CD14-positive monocyte (primary cell): Measurements from ENCODE around the gene PRLR. TPM values are rescaled to one million over a fixed set of nuclear protein-coding genes. Genes with fewer than 3 reads are reported as not detected.

ENCODE experiments used
- DNase-seq, 3 donors: peaks; one replicate each; pipeline ENCODE4 v3.0.0-alpha.2; 2011 to 2022
- H2AFZ ChIP-seq: 2 replicates; pipeline ENCODE4 v1.6.0; 2012; ENCODE audit warnings: mild to moderate bottlenecking, low read depth, low read length, inconsistent platforms; ENCODE audit not compliant: insufficient read depth, poor library complexity, severe bottlenecking
- H3K27ac ChIP-seq, 2 donors: 1 replicate in 1 of 2; 2 replicates in 1 of 2; pipeline ENCODE4 v1.5.1; 2012 to 2013; ENCODE audit warnings: low read length in 2 of 2, control low read depth in 1 of 2, inconsistent platforms in 1 of 2, low read depth in 1 of 2, mild to moderate bottlenecking in 1 of 2
- H3K27me3 ChIP-seq, 2 donors: one replicate each; pipeline versions ENCODE4 v1.6.0 to v1.6.1; 2011 to 2013; ENCODE audit warnings: low read length in 2 of 2; ENCODE audit not compliant: control insufficient read depth in 2 of 2, insufficient read depth in 2 of 2
- H3K36me3 ChIP-seq, 2 donors: replicated peaks in 1 of 2; 1 replicate in 1 of 2; 2 replicates in 1 of 2; pipeline versions ENCODE4 v1.5.1 to v1.6.1; 2012 to 2013; ENCODE audit warnings: low read length in 2 of 2, control low read depth in 1 of 2, inconsistent platforms in 1 of 2, mild to moderate bottlenecking in 1 of 2; ENCODE audit not compliant: insufficient read depth in 2 of 2, control insufficient read depth in 1 of 2
- H3K4me1 ChIP-seq, 2 donors: 1 replicate in 1 of 2; 2 replicates in 1 of 2; pipeline versions ENCODE4 v1.5.1 to v1.6.1; 2012 to 2013; ENCODE audit warnings: low read length in 2 of 2, control low read depth in 1 of 2, inconsistent platforms in 1 of 2, mild to moderate bottlenecking in 1 of 2, moderate library complexity in 1 of 2; ENCODE audit not compliant: insufficient read depth in 2 of 2, control insufficient read depth in 1 of 2
- H3K4me2 ChIP-seq: replicated peaks from 2 replicates; pipeline ENCODE3; 2012; ENCODE audit warnings: low read length, moderate library complexity, mild to moderate bottlenecking; ENCODE audit not compliant: poor library complexity, severe bottlenecking; ENCODE audit errors: extremely low read depth
- H3K4me3 ChIP-seq, 3 experiments: fragments of 200-600 bp in 1 of 3; sonication (generic) in 1 of 3; replicated peaks in 1 of 3; 1 replicate in 2 of 3; 2 replicates in 1 of 3; pipeline ENCODE4 v1.5.1; 2011 to 2013; ENCODE audit warnings: low read length in 3 of 3, mild to moderate bottlenecking in 3 of 3, control low read depth in 2 of 3, low read depth in 2 of 3, inconsistent platforms in 1 of 3, moderate library complexity in 1 of 3
- H3K79me2 ChIP-seq: 2 replicates; pipeline ENCODE4 v1.6.0; 2012; ENCODE audit warnings: mild to moderate bottlenecking, control low read depth, inconsistent platforms, low read length, moderate library complexity; ENCODE audit not compliant: insufficient read depth
- H3K9ac ChIP-seq: 2 replicates; pipeline ENCODE4 v1.6.0; 2017; ENCODE audit warnings: low read length, mild to moderate bottlenecking; ENCODE audit not compliant: insufficient read depth, poor library complexity, severe bottlenecking
- H3K9me3 ChIP-seq, 2 donors: replicated peaks in 1 of 2; 1 replicate in 1 of 2; 2 replicates in 1 of 2; pipeline versions ENCODE4 v1.5.1 to v1.6.1; 2012 to 2013; ENCODE audit warnings: low read length in 2 of 2, control low read depth in 1 of 2; ENCODE audit not compliant: control insufficient read depth in 1 of 2, insufficient read depth in 1 of 2
- H4K20me1 ChIP-seq: 2 replicates; pipeline ENCODE4 v1.6.0; 2012; ENCODE audit warnings: mild to moderate bottlenecking, low read length, control low read depth, moderate library complexity; ENCODE audit not compliant: insufficient read depth
- H3K27ac Mint-ChIP-seq, 7 donors: one replicate each; pipeline ENCODE4 v1.8.0; 2020; ENCODE audit warnings: mild to moderate bottlenecking in 7 of 7, mixed read lengths in 7 of 7, moderate library complexity in 6 of 7, inconsistent platforms in 2 of 7
- H3K27me3 Mint-ChIP-seq, 3 donors: one replicate each; pipeline ENCODE4 v1.8.0; 2021 to 2022; ENCODE audit warnings: low read depth in 3 of 3, mild to moderate bottlenecking in 3 of 3, mixed read lengths in 3 of 3, moderate library complexity in 3 of 3, inconsistent platforms in 1 of 3
- H3K36me3 Mint-ChIP-seq, 2 donors: one replicate each; pipeline ENCODE4 v1.8.0; 2020; ENCODE audit warnings: mixed read lengths in 2 of 2, inconsistent platforms in 1 of 2, mild to moderate bottlenecking in 1 of 2
- H3K4me1 Mint-ChIP-seq: one replicate; pipeline ENCODE4 v1.8.0; 2020; ENCODE audit warnings: mild to moderate bottlenecking, mixed read lengths
- H3K4me3 Mint-ChIP-seq, 2 donors: one replicate each; pipeline ENCODE4 v1.8.0; 2020; ENCODE audit warnings: mild to moderate bottlenecking in 2 of 2, mixed read lengths in 2 of 2, moderate library complexity in 1 of 2
- H3K9me3 Mint-ChIP-seq, 7 donors: one replicate each; pipeline ENCODE4 v1.8.0; 2020 to 2022; ENCODE audit warnings: mixed read lengths in 7 of 7, mild to moderate bottlenecking in 6 of 7, moderate library complexity in 6 of 7, inconsistent platforms in 2 of 7
- WGBS: methylation state at CpG from one replicate; pipeline ENCODE4 v1.1.5; 2013; ENCODE audit warnings: missing lambda C conversion rate; ENCODE audit not compliant: insufficient coverage; 5-methylcytosine and 5-hydroxymethylcytosine counted together
- intact Hi-C, 2 donors: fragments of 100-400 bp; cut with micrococcal nuclease; formaldehyde crosslinking; loops; one replicate each; pipeline versions ENCODE4 v1.15.0 to v1.15.1; 2023
- polyA plus RNA-seq, 3 donors: library from polyadenylated mRNA; depleted of rRNA in 1 of 3; unstranded in 2 of 3; stranded (reverse) in 1 of 3; fragments of 300-500 nt in 2 of 3; fragments of >200 nt in 1 of 3; fragmentation: Illumina TruSeq in 2 of 3; gene quantifications; 1 replicate in 2 of 3; 2 replicates in 1 of 3; pipeline ENCODE4 v1.2.3, GENCODE V29; 2012 to 2021
- TF ChIP-seq, protein P1 (sequence below): fragments of 200-600 bp; IDR thresholded peaks from one replicate; pipeline ENCODE4 v1.8.0; 2022; ENCODE audit warnings: antibody characterized with exemption, mild to moderate bottlenecking

PRLR gene
- polyA plus RNA-seq, 3 donors = 0.12 to 1.7 (median 0.88) TPM

DNA sequence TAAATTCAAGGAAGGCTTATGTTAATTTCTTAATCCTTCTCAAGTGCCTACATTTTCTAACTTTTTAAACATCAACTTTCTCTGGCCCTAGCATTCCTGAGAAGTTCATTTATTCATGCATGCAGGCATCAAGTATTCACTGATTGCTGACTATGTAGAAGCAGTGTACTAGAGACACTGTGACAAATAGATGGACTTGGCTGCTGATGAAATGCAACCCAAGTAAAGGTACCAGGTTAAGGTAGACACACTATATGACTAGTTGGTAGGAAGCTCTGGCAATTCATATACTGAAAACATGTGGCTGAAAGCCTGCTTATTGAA lies 66.6 kb downstream of the PRLR start:
- H3K27ac ChIP-seq = no peak overlapping the region
- H3K27me3 Mint-ChIP-seq = no peaks in the 10 kb centered on the region
- H3K9me3 Mint-ChIP-seq = peaks cover 2 to 20% (median 7%) of the 10 kb centered on the region in 7 donors
- no peaks in the 10 kb centered on the region for H4K20me1 ChIP-seq
- no peak overlapping the region for H3K4me3 ChIP-seq
- H3K4me1 ChIP-seq = no peaks in the 10 kb centered on the region
- H3K27me3 ChIP-seq = no peaks in the 10 kb centered on the region
- H3K4me1 Mint-ChIP-seq = peaks cover 9% of the 10 kb centered on the region
- no peaks in the 10 kb centered on the region for H3K79me2 ChIP-seq
- TF ChIP-seq, protein P1, sequence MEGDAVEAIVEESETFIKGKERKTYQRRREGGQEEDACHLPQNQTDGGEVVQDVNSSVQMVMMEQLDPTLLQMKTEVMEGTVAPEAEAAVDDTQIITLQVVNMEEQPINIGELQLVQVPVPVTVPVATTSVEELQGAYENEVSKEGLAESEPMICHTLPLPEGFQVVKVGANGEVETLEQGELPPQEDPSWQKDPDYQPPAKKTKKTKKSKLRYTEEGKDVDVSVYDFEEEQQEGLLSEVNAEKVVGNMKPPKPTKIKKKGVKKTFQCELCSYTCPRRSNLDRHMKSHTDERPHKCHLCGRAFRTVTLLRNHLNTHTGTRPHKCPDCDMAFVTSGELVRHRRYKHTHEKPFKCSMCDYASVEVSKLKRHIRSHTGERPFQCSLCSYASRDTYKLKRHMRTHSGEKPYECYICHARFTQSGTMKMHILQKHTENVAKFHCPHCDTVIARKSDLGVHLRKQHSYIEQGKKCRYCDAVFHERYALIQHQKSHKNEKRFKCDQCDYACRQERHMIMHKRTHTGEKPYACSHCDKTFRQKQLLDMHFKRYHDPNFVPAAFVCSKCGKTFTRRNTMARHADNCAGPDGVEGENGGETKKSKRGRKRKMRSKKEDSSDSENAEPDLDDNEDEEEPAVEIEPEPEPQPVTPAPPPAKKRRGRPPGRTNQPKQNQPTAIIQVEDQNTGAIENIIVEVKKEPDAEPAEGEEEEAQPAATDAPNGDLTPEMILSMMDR = no peak
- peaks cover 27 to 39% of the 10 kb centered on the region in 2 donors for H3K36me3 Mint-ChIP-seq
- no peak overlapping the region for H3K9ac ChIP-seq
- no peak overlapping the region for H2AFZ ChIP-seq
- no peak overlapping the region for H3K4me2 ChIP-seq
- H3K9me3 ChIP-seq = peaks cover 0 to 11% of the 10 kb centered on the region in 2 donors
- no peak overlapping the region for H3K4me3 Mint-ChIP-seq
- peaks cover 3 to 12% of the 10 kb centered on the region in 2 donors for H3K36me3 ChIP-seq
- intact Hi-C loops = no loop called here
- DNase-seq = no peak
- H3K27ac Mint-ChIP-seq = no peak overlapping the region

DNA sequence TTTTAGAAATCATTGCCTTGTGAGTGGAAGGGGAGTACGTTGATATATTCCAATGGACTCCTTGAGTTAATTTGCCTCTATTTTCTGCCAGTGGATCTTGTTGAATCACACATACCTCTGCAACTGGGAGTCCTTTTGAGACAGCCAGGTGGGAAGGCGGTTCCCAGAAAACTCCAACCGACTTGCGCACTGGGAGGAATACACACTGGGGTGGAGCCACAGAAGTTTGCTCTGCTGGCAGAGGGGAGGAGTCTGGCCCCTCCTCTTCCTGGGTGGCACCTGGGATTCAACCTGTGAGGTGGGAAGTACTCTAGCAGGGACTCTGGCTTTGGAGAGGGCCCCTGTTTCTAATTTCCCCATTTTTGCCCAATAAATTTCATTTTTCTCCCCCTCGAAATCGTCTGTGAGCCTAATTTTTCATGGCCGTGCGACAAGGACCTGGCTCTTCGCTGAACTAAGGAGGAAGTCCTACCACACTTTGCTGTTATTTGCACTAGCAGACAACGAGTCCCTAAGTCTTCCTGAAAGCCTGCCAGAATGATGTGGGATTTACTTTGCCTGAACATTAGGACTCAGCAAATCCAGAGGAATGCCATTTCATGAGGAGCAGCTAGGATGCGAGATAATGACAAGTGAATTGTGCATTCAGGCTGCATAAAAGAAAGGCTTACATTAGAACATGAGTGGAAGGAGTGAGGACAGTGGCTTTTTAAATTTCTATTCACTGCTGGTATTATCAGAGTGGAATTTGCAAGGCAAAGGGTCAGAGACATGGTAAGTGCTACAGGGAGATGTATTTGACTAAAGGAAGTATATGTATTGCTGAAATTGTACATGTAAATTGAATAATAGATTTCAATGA lies 67.2 kb downstream of the PRLR start:
- Histone ChIP-seq H3K4me1 (no peaks in the 10 kb centered on the region), H3K36me3 (peaks cover 5 to 18% of the 10 kb centered on the region in 2 donors), H3K4me2 (no peak overlapping the region), H3K27me3 (no peaks in the 10 kb centered on the region), H3K27ac (no peak overlapping the region), H4K20me1 (no peaks in the 10 kb centered on the region), H2AFZ (no peak overlapping the region), H3K9me3 (peaks cover 0 to 5% of the 10 kb centered on the region in 2 donors), H3K9ac (no peak overlapping the region), H3K4me3 (no peak overlapping the region), H3K79me2 (no peaks in the 10 kb centered on the region)
- Mint-ChIP-seq H3K9me3 (peaks cover 1 to 14% (median 5%) of the 10 kb centered on the region in 7 donors), H3K4me1 (peaks cover 9% of the 10 kb centered on the region), H3K27ac (no peak overlapping the region), H3K27me3 (no peaks in the 10 kb centered on the region), H3K4me3 (no peak overlapping the region), H3K36me3 (peaks cover 33 to 42% of the 10 kb centered on the region in 2 donors)
- intact Hi-C loops = no loop called here
- TF ChIP-seq, protein P1 = no peak
- DNase-seq = no peak
- WGBS = 96% methylated on average over 8 of the region's 11 CpGs
